KOPT-K1 (cell line): ENCODE results near the gene GSTO1.

Experiments used
- H3K27ac ChIP-seq: fragments of 200-600 bp; sonication (generic); 2 replicates; pipeline ENCODE4 v1.5.1; 2016; ENCODE audit warnings: antibody characterized with exemption, mild to moderate bottlenecking, low read depth, low read length; ENCODE audit not compliant: poor library complexity, severe bottlenecking
- H3K36me3 ChIP-seq: fragments of 200-600 bp; sonication (generic); 2 replicates; pipeline ENCODE4 v1.5.1; 2017; ENCODE audit warnings: antibody characterized with exemption, mild to moderate bottlenecking, low read length, moderate library complexity; ENCODE audit not compliant: insufficient read depth
- H3K9me3 ChIP-seq: fragments of 200-600 bp; sonication (generic); 2 replicates; pipeline ENCODE4 v1.5.1; 2017; ENCODE audit warnings: antibody characterized with exemption, low read length, mild to moderate bottlenecking; ENCODE audit not compliant: insufficient read depth, poor library complexity, severe bottlenecking

The GSTO1 gene

GRCh38 chr10:104301907-104302690 lies 47.4 kb downstream of the GSTO1 start:
- H3K9me3 ChIP-seq = peaks cover 14% of the 10 kb centered on the region
- no peak overlapping the region for H3K27ac ChIP-seq
- H3K36me3 ChIP-seq = no peaks in the 10 kb centered on the region

- Histone ChIP-seq H3K27ac (no peak overlapping the region), H3K9me3 (peaks cover 14% of the 10 kb centered on the region), H3K36me3 (no peaks in the 10 kb centered on the region)
Measured at GRCh38 chr10:104303594-104304355, 49.1 kb downstream of the GSTO1 start.

DNA sequence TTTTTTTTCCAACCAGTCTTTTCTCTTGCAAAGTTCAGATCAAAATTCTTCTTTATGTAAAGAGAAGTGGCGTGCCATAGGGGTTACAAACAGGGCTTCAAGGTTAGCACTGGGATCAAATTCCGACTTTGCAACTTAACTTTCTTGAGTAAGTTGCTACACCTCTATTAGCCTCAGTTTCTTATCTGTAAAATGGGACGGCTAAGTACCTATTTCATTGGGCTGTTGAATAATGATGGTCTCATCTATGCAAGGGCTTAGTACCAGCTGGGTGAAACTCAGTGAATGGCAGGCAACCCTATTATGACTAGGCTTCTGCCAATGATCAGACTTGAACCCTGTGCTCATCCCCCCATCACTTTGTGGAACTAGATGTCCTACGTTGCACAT lies 49.7 kb downstream of the GSTO1 start:
- Histone ChIP-seq H3K27ac (no peak overlapping the region), H3K9me3 (peaks cover 14% of the 10 kb centered on the region), H3K36me3 (no peaks in the 10 kb centered on the region)

DNA sequence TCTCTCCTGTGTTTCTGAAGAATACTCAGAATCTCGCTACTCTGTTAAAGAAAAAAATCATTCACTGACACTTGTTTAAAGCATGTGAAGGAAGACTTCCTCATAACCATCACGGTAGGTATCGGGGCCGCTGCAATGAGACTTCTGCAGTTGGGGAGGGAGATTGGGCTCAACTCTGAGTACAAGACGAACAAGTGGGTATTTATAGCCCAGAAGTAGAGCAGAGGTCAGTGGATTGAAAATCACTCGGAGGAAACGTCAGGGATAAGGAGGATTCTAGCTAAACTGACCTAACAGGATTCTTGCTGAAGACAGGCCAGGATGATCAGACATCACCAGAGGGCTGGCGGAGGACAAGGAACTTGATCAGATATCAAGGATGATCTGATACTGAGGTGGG lies 50.2 kb downstream of the GSTO1 start:
- Histone ChIP-seq H3K27ac (no peak overlapping the region), H3K36me3 (peaks cover 3% of the 10 kb centered on the region; the same call in 1 of the 2 replicates), H3K9me3 (peaks cover 14% of the 10 kb centered on the region)

DNA sequence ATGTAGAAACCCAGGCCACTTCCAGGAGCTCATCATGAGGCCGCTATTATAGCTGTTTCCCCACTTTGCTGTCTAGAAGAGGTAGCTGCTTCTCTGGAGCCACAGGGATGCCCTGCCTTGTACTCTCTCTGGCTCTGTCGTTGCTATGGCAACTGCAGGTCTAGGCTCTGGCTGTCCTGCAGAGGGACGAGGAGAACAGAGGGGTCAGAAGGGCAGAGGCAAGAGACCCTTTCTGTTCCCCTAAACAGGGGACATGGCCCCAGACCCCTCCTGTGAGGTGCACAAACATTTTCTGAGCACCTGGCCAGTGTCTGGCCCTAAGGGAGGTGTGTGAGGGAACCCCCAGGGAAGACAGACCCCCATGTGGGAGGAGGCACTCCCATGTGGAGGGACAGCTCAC lies 52.2 kb downstream of the GSTO1 start:
- no peak overlapping the region for H3K27ac ChIP-seq
- peaks cover 14% of the 10 kb centered on the region for H3K9me3 ChIP-seq
- H3K36me3 ChIP-seq = peaks cover 22% of the 10 kb centered on the region; the same call in 1 of the 2 replicates

GRCh38 chr10:104307576-104308438 lies 53.1 kb downstream of the GSTO1 start:
- no peak overlapping the region for H3K27ac ChIP-seq
- peaks cover 30% of the 10 kb centered on the region for H3K36me3 ChIP-seq
- H3K9me3 ChIP-seq = peaks cover 14% of the 10 kb centered on the region

DNA sequence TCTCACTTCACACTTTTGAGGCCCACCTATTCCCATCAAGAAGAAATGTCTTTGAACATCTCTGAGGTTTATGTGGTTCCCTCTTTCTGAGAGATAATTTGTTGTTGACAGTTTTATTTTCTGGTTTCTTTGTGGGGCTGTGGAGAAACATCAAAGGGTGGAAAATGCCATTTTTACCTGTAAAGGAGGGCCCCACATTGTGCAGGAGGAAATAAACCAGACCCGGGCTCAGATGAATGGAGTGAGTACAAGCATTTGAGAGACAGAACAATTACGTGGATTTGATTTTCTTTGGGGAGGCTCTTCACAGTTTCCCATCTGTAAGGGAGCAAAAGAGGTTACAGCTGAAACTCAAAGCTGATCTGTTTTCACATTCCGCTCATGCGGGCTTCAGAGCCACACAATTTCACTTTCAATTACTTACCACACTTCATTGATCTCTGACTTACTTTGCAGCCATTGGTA lies 53.8 kb downstream of the GSTO1 start:
- peaks cover 37% of the 10 kb centered on the region for H3K36me3 ChIP-seq
- peaks cover 7% of the 10 kb centered on the region for H3K9me3 ChIP-seq
- no peak overlapping the region for H3K27ac ChIP-seq

DNA sequence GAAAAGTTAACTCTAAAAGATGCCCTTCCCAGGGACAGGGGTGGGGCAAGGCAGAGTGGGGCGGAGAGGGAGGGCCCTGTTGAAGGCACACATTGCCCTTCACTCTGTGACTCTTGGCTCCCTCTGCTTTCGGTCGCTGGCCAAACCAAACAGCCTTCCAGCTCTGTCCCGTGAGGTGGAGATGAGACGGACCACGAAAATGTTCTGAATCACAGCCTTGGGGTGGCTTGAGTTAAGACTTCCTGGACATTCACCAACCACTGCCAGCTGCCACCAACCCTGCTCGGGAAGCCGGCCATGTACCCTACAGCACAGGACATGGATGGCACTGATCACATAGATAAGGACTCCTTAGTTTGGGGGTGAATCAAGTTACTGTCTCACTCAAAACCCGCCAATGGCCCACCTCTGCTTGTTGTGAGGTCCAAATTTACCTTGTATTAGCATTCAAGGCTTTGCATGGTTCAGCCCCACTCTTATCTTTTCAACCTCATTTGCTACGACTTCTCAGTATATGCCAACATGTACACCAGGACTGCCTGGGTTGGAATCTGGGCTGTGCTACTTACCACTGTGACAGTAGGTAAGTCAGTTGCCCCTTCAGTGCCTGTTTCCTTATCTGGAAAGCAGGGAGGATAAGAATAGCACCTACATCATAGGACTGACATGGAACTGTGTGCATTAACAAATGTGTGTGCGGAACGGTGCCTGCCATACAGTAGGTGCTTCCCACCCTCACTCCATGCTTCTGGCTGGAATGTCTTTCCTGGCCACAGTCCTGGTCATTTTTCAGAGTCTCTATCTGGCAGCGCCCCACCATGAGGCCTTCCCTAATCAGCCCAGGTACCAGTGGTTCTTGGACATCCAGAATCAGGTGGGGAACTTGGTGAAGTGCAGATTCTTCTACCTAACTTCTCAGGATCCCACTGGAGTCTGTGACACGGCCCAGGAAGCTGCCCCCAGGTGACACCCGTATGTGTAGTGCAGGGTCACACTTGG lies 55.6 kb downstream of the GSTO1 start:
- H3K27ac ChIP-seq = no peak overlapping the region
- H3K36me3 ChIP-seq = peaks cover 55% of the 10 kb centered on the region
- H3K9me3 ChIP-seq = no peaks in the 10 kb centered on the region

GRCh38 chr10:104311184-104311720 lies 56.6 kb downstream of the GSTO1 start:
- Histone ChIP-seq H3K9me3 (no peaks in the 10 kb centered on the region), H3K27ac (no peak overlapping the region)

GRCh38 chr10:104314591-104315485 lies 60.1 kb downstream of the GSTO1 start:
- Histone ChIP-seq H3K36me3 (peaks cover 59% of the 10 kb centered on the region), H3K9me3 (no peaks in the 10 kb centered on the region), H3K27ac (no peak overlapping the region)

More at GRCh38 chr10:104311184-104311720, 56.6 kb downstream of the GSTO1 start:
- peaks cover 61% of the 10 kb centered on the region for H3K36me3 ChIP-seq

GRCh38 chr10:104315486-104315921 lies 60.8 kb downstream of the GSTO1 start:
- Histone ChIP-seq H3K36me3 (peaks cover 52% of the 10 kb centered on the region), H3K27ac (no peak overlapping the region)

DNA sequence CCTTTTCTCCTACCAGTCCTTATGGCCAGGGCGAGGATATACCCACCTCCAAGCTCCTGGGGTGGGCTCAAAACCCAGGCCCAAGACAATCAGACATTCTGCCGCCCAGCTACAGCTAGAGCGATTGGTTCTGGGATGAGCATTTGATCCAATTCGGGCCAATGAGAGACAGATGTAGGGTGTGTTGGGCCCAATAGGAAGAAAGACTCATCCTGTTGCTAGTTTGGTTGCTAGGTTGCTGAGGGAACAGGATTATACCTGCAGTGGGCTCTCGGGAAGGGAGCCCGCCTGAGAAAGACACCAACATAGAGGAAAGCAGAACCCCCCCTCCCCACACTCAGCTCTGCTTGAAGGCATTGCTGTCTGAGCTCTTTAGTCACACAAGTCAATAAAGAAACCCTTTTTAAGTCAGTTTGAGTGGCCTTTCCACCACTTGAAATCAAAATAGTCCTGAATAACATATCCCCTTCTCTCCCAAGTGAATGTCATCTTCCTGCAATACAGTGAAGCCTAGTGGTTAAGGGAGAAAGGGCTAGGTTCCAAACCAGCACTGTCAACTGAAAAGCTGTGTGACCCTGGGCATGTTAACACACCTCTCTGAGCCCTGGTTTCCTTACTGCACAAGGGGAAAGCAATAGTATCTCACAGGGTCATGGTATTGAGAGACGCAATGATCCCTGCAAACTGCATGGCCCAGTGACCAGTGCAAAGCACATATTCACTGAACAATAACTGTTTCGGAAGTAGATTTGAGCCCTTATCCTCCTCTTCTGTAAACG lies 61.8 kb downstream of the GSTO1 start:
- H3K27ac ChIP-seq = no peak overlapping the region
- no peaks in the 10 kb centered on the region for H3K9me3 ChIP-seq
- peaks cover 42% of the 10 kb centered on the region for H3K36me3 ChIP-seq

More at GRCh38 chr10:104315486-104315921, 60.8 kb downstream of the GSTO1 start:
- H3K9me3 ChIP-seq = no peaks in the 10 kb centered on the region
